Calu3 (cell line): ENCODE results near the gene RPUSD1. TPM values are rescaled to one million over a fixed set of nuclear protein-coding genes. Genes with fewer than 3 reads are reported as not detected.
A peak's percentile ranks its signal among the peaks of the same experiment; 100 is the strongest.

ENCODE experiments used
- BruUV-seq: library from RNA; stranded (reverse); fragments of 400-500 nt; replicated peaks from 2 replicates; lab custom pipeline; 2021; lab: Mats Ljungman, UMichigan
- CTCF ChIA-PET: fragments of 300-600 bp; sonication (Branson Sonifier 250); formaldehyde crosslinking; loops from one replicate; lab custom pipeline; 2022; ENCODE audit warnings: antibody characterized with exemption; lab: Charles Lee
- DNase-seq: peaks from one replicate; pipeline ENCODE4 v3.0.0; 2022
- H3K27ac Mint-ChIP-seq: one replicate; pipeline ENCODE4 v1.8.0; 2022; ENCODE audit warnings: mixed read lengths; ENCODE audit not compliant: unreplicated experiment
- H3K27me3 Mint-ChIP-seq: one replicate; pipeline ENCODE4 v1.8.0; 2022; ENCODE audit warnings: mixed read lengths; ENCODE audit not compliant: unreplicated experiment
- H3K36me3 Mint-ChIP-seq: one replicate; pipeline ENCODE4 v1.8.0; 2022; ENCODE audit warnings: mild to moderate bottlenecking, moderate library complexity, mixed read lengths; ENCODE audit not compliant: insufficient read depth, unreplicated experiment
- H3K4me1 Mint-ChIP-seq: one replicate; pipeline ENCODE4 v1.8.0; 2022; ENCODE audit warnings: mild to moderate bottlenecking, low read depth, mixed read lengths; ENCODE audit not compliant: unreplicated experiment
- H3K4me3 Mint-ChIP-seq: one replicate; pipeline ENCODE4 v1.8.0; 2022; ENCODE audit warnings: mild to moderate bottlenecking, low read depth, moderate library complexity, mixed read lengths; ENCODE audit not compliant: unreplicated experiment
- H3K9me3 Mint-ChIP-seq: one replicate; pipeline ENCODE4 v1.8.0; 2022; ENCODE audit warnings: low read depth, mixed read lengths; ENCODE audit not compliant: unreplicated experiment
- CTCF ChIP-seq: fragments of 200-600 bp; IDR thresholded peaks from one replicate; pipeline ENCODE4 v1.8.0; 2022; ENCODE audit warnings: antibody characterized with exemption; ENCODE audit not compliant: unreplicated experiment
- intact Hi-C: fragments of 100-400 bp; cut with micrococcal nuclease; formaldehyde crosslinking; loops from one replicate; pipeline ENCODE4 v1.10.0; 2022; ENCODE audit not compliant: unreplicated experiment
- total RNA-seq: library from RNA; stranded (reverse); gene quantifications from 2 replicates; pipeline ENCODE4 v1.2.3, GENCODE V29; 2022

The RPUSD1 gene
- total RNA-seq, 1 experiment from 2014 or later = 47.5 TPM

GRCh38 chr16:775236-775796 lies 12.9 kb downstream of the RPUSD1 start:
- no peak for DNase-seq
- H3K9me3 Mint-ChIP-seq = no peaks in the 10 kb centered on the region
- no peak for TF ChIP-seq CTCF
- peaks cover 38% of the 10 kb centered on the region for H3K27me3 Mint-ChIP-seq
- CTCF ChIA-PET = no interaction called here
- no peak overlapping the region for H3K4me3 Mint-ChIP-seq
- BruUV-seq = no TSS peak
- H3K36me3 Mint-ChIP-seq = no peaks in the 10 kb centered on the region
- H3K27ac Mint-ChIP-seq = no peak overlapping the region
- H3K4me1 Mint-ChIP-seq = peaks cover 8% of the 10 kb centered on the region
- intact Hi-C loops = no loop called here

DNA sequence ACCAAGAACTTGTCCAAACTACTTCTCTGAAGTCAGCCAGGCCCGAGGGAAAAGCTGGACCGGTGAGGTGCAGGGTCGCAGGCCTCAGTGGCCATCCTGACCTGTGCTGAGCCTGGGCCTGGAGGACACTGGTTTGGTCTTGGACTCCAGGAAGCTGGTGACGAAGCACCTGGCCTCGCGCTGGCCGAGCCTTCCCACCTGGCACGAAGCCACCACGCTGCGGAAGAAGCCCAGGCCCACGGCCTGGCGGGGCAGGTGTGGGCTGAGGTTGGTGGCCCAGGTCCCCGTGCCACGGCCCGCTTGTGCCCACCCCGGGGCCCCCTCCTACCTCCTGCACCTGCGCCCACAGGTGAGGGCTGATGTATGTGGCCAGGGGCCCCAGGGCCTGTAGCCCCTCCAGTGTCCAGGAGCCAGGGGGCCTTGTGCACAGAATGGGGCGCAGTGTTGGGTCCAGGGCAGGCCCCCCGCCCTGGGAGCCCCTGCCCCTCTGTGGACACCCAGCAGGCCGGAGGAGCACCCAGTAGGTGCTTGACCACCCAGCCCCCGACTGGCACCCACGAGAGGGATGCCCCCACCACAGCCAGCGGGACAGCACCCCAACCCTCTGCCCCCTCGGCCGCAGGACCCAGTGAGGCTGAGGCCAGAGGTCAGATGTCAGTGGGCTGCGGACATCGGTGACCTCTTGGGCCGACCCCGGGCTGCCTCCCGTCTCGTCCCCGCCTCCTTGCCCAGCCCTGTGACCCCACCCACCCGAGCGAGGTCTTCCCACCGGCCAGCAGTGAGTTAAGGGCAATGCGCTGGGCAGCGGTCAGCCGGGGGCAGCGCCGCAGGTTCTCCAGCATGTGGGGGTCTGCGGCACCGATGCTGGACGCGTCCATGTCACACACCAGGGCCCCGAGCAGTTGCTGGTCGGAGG lies 13.8 kb downstream of the RPUSD1 start:
- Mint-ChIP-seq H3K36me3 (no peaks in the 10 kb centered on the region), H3K4me1 (peaks cover 8% of the 10 kb centered on the region), H3K9me3 (no peaks in the 10 kb centered on the region), H3K4me3 (no peak overlapping the region), H3K27ac (no peak overlapping the region), H3K27me3 (peaks cover 38% of the 10 kb centered on the region)
- no TSS peak for BruUV-seq
- intact Hi-C loops = no loop called here
- peak; percentile 60 for DNase-seq
- no peak for TF ChIP-seq CTCF
- CTCF ChIA-PET = interaction anchor here (0.9 kb wide), 1 partner anchor 61 kb away, joined by 5 read pairs; no protein-coding TSS in a partner anchor

DNA sequence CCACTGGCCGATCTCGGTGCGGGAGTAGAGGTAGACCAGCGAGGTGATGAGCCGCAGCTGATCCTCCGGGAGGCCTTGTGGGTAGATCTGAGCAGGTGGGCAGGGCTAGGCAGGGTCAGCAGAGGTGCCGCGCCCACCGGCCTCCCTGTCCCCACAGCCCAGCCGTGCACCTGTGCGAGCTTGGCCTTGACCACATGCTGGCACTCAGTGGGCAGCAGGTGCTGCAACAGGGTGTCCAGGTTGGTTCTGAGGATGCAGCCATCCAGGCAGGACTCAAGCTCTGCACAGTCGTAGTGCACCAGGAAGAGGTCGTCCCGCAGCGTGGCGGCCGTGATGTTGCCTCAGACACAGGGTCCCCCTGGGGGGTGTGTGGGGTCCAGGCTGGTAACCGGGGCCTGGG lies 15.2 kb downstream of the RPUSD1 start:
- no peak for TF ChIP-seq CTCF
- H3K4me1 Mint-ChIP-seq = peaks cover 6% of the 10 kb centered on the region
- no peak for DNase-seq
- CTCF ChIA-PET = interaction anchor here (0.7 kb wide), 3 partner anchors 12 to 429 kb away, joined by 4 to 5 read pairs (median 5); no protein-coding TSS in a partner anchor
- peaks cover 38% of the 10 kb centered on the region for H3K27me3 Mint-ChIP-seq
- no peak overlapping the region for H3K4me3 Mint-ChIP-seq
- no peaks in the 10 kb centered on the region for H3K9me3 Mint-ChIP-seq
- no peak overlapping the region for H3K27ac Mint-ChIP-seq
- intact Hi-C loops = no loop called here
- peaks cover 4% of the 10 kb centered on the region for H3K36me3 Mint-ChIP-seq
- no TSS peak for BruUV-seq

DNA sequence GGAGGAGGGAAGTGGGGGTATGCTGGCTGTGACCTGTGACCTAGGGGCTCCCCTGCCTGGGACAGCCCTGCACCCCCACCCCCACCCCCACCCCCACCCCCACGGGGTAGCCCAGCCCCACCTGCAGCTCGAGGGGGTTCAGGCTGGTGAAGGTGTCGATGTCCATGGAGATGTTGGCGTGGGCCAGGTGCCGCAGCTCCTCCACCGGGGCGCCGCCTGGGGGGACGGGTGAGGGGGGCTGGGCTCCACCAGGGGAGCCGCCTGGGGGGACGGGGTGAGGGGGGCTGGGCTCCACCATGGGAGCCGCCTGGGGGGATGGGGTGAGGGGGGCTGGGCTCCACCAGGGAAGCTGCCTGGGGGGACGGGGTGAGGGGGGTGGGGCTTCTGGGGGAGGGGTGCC lies 17.8 kb downstream of the RPUSD1 start:
- Mint-ChIP-seq H3K36me3 (peaks cover 4% of the 10 kb centered on the region), H3K4me3 (no peak overlapping the region), H3K27me3 (peaks cover 23% of the 10 kb centered on the region), H3K27ac (no peak overlapping the region), H3K9me3 (no peaks in the 10 kb centered on the region), H3K4me1 (no peaks in the 10 kb centered on the region)
- intact Hi-C loops = no loop called here
- DNase-seq = no peak
- no TSS peak for BruUV-seq
- no peak for TF ChIP-seq CTCF
- CTCF ChIA-PET = no interaction called here
